K562 (cell line): Measurements from ENCODE around the gene ZBTB22. TPM values are rescaled to one million over a fixed set of nuclear protein-coding genes. Genes with fewer than 3 reads are reported as not detected.

Source experiments
- BMI1 ChIP-seq: fragments of 150-350 bp; IDR thresholded peaks from 2 replicates; pipeline ENCODE4 v1.6.1; 2014; ENCODE audit warnings: low read length
- BRCA1 ChIP-seq, 2 experiments: fragments of 450-650 bp in 1 of 2; sonication (generic) in 1 of 2; formaldehyde crosslinking in 1 of 2; IDR thresholded peaks; 2 replicates each; pipeline versions ENCODE4 v1.5.0 to v1.6.1; 2017 to 2020; ENCODE audit warnings: mild to moderate bottlenecking in 1 of 2, missing genetic modification reagents in 1 of 2
- CHAMP1 ChIP-seq: fragments of 450-650 bp; IDR thresholded peaks from 2 replicates; pipeline ENCODE4 v1.6.1; 2016; ENCODE audit warnings: mild to moderate bottlenecking
- GTF2B ChIP-seq: IDR thresholded peaks from 2 replicates; pipeline ENCODE4 v1.6.1; 2011; ENCODE audit not compliant: insufficient read length; ENCODE audit errors: extremely low read depth
- LEF1 ChIP-seq: fragments of 450-650 bp; IDR thresholded peaks from 2 replicates; pipeline ENCODE4 v1.6.1; 2016; ENCODE audit warnings: mild to moderate bottlenecking
- MED1 ChIP-seq: sonication (generic); formaldehyde crosslinking; IDR thresholded peaks from 2 replicates; pipeline ENCODE4 v1.8.1; 2023; ENCODE audit warnings: missing genetic modification reagents, borderline replicate concordance
- NCOA2 ChIP-seq, 2 experiments: fragments of 450-650 bp; IDR thresholded peaks; 2 replicates each; pipeline ENCODE4 v1.6.1; 2018; ENCODE audit warnings: mild to moderate bottlenecking in 2 of 2, moderate library complexity in 1 of 2; ENCODE audit not compliant: partially characterized antibody in 2 of 2
- NR4A1 ChIP-seq, 2 experiments: fragments of 250-450 bp in 1 of 2; fragments of 450-650 bp in 1 of 2; sonication (Bioruptor Pico) in 1 of 2; IDR thresholded peaks; 2 replicates each; pipeline versions ENCODE4 v1.4.0 to v1.6.1; 2016 to 2020; ENCODE audit warnings: mild to moderate bottlenecking in 2 of 2, missing compliant biosample characterization in 1 of 2, missing genetic modification characterization in 1 of 2, moderate library complexity in 1 of 2
- PTBP1 ChIP-seq: fragments of 200-400 bp; formaldehyde crosslinking; IDR thresholded peaks from 2 replicates; pipeline ENCODE4 v1.6.1; 2017; ENCODE audit warnings: low read depth, low read length
- SAP30 ChIP-seq: fragments of 200-600 bp; sonication (generic); IDR thresholded peaks from 2 replicates; pipeline ENCODE4 v1.6.1; 2012; ENCODE audit warnings: borderline replicate concordance, low read depth, mild to moderate bottlenecking, moderate library complexity, low read length, control low read depth, inconsistent platforms; ENCODE audit not compliant: insufficient read depth, poor library complexity, severe bottlenecking
- TFAM ChIP-seq: fragments of 250-450 bp; sonication (Bioruptor Pico); conservative IDR thresholded peaks from 2 replicates; pipeline ENCODE4 v1.5.0; 2021; ENCODE audit warnings: mild to moderate bottlenecking, moderate library complexity
- USF1 ChIP-seq: sonication (generic); formaldehyde crosslinking; IDR thresholded peaks from 2 replicates; pipeline ENCODE4 v1.9.0; 2022; ENCODE audit warnings: mild to moderate bottlenecking, missing genetic modification reagents
- ZFP36 ChIP-seq: fragments of 150-350 bp; IDR thresholded peaks from 2 replicates; pipeline ENCODE4 v1.6.1; 2018; ENCODE audit warnings: low read length, low read depth; ENCODE audit not compliant: partially characterized antibody
- ZNF561 ChIP-seq: fragments of 450-650 bp; formaldehyde crosslinking; conservative IDR thresholded peaks from 2 replicates; pipeline ENCODE4 v1.4.0; 2020; ENCODE audit warnings: mild to moderate bottlenecking, moderate library complexity
- ZNF717 ChIP-seq: fragments of 250-450 bp; sonication (Bioruptor Pico); IDR thresholded peaks from 2 replicates; pipeline ENCODE4 v1.5.0; 2021
- polyA plus RNA-seq, 8 experiments: library from polyadenylated mRNA; depleted of rRNA in 4 of 8; stranded (reverse) in 5 of 8; unstranded in 3 of 8; fragments of >200 nt; fragmentation: Nextera tagmentation in 2 of 8; fragmentation: Illumina TruSeq in 1 of 8; extraction: Ambion mirVana in 2 of 8; extraction: Trizol in 1 of 8; gene quantifications; 2 replicates each; pipeline versions ENCODE4 v1.2.1 to v1.2.3, GENCODE V29; 2011 to 2014; ENCODE audit warnings: inconsistent platforms in 1 of 8, missing spikeins in 1 of 8
- total RNA-seq, 7 experiments: library from RNA; depleted of rRNA in 6 of 7; stranded (reverse); fragments of >200 nt in 6 of 7; fragmentation: Illumina TruSeq in 2 of 7; extraction: Trizol in 2 of 7; gene quantifications; 2 replicates each; pipeline versions ENCODE4 v1.2.1 to v1.2.3, GENCODE V29; 2011 to 2021; ENCODE audit warnings: low replicate concordance in 1 of 7
- TF ChIP-seq, protein P1 (sequence below), 2 experiments: fragments of 450-650 bp in 1 of 2; sonication (generic) in 1 of 2; formaldehyde crosslinking; conservative IDR thresholded peaks; 2 replicates each; pipeline versions ENCODE4 v1.4.0 to v1.8.1; 2020 to 2022; ENCODE audit warnings: mild to moderate bottlenecking in 1 of 2, missing genetic modification reagents in 1 of 2
- TF ChIP-seq, protein P2 (sequence below): fragments of 450-650 bp; formaldehyde crosslinking; IDR thresholded peaks from 2 replicates; pipeline ENCODE4 v1.4.0; 2020; ENCODE audit warnings: mild to moderate bottlenecking
- TF ChIP-seq, protein P3 (sequence below): sonication (generic); formaldehyde crosslinking; IDR thresholded peaks from 2 replicates; pipeline ENCODE4 v1.8.0; 2022; ENCODE audit warnings: mild to moderate bottlenecking, missing genetic modification reagents

The ZBTB22 gene
- total and polyA plus RNA-seq, 9 of the 15 experiments (the other 6 are each of a cell fraction or from before 2014, with no cell fraction given), result 0.21 to 11.9 (median 7.1) TPM

DNA sequence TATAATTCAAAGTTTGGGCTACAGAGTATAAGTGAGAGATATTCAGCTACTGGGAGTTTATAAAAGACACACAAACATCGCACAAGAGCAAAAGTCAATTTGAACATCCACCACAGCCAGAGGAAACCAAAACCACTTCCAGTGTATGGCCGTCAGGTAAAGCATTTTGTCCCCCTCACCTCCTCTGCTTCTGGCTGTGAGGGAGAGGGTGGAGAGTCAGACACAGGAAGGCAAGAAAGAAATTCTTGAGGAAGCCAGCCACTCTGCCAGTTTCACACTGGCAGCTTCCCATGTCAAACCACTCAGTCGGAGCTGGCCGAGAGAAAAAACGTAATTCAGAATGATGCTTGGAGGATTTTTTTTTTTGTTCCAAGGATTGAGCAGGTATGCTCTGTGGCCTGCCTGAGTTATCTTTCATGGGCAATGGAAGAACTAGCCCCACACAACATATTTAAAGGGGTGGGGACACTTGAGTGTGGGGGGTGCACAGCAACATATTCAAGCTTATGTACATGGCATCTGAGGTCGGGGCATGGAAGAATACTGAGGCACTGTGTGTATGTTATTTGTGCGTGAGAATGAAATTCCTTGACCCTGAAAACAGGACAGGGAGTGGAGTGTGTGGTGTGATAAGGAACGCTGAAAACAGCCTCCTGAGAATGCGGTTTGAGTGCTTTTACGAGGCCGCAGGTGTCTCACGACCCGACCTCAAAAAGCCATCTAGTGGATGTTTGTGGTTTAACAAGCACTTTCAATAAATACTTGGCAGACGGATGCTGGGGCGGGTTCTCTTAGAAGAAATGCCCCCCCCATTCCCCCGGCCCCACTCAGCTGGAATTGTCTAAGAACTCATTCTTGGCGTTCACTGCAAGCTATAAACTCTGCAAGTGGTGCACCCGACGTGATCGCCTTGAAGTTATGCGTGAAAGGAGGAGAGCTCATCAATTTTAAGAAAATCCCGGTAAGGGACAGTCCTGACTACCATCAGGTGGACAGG is 27.5 kb upstream of the ZBTB22 start (continued):
- TF ChIP-seq NCOA2 (IDR thresholded peaks at IDR 0.05; ENCODE audit: partially characterized antibody in 2 of 2) (no peak), SAP30 (no peak), GTF2B (no peak), CHAMP1 (no peak), USF1 (CRISPR knock-in tag) (0 out of 2 replicates have a peak, but pooled peaks have one; percentile 37), PTBP1 (no peak), BRCA1 (IDR thresholded peaks at IDR 0.05) (no peak), BRCA1 (CRISPR knock-in tag; IDR thresholded peaks at IDR 0.05) (no peak), MED1 (CRISPR knock-in tag) (no peak), ZNF561 (CRISPR knock-in tag) (no peak), ZNF717 (CRISPR knock-in tag) (no peak), NR4A1 (CRISPR knock-in tag; IDR thresholded peaks at IDR 0.05) (no peak), NR4A1 (tag; IDR thresholded peaks at IDR 0.05) (no peak), ZFP36 (no peak), BMI1 (no peak), LEF1 (peak; percentile 79), TFAM (CRISPR knock-in tag) (no peak)
- TF ChIP-seq, protein P1, sequence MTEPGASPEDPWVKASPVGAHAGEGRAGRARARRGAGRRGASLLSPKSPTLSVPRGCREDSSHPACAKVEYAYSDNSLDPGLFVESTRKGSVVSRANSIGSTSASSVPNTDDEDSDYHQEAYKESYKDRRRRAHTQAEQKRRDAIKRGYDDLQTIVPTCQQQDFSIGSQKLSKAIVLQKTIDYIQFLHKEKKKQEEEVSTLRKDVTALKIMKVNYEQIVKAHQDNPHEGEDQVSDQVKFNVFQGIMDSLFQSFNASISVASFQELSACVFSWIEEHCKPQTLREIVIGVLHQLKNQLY (CRISPR knock-in tag; conservative IDR thresholded peaks at IDR 0.05), result 0 out of 4 replicates have a peak, but pooled peaks of 1 of the 2 experiments have one; percentile 84
- TF ChIP-seq, protein P2, sequence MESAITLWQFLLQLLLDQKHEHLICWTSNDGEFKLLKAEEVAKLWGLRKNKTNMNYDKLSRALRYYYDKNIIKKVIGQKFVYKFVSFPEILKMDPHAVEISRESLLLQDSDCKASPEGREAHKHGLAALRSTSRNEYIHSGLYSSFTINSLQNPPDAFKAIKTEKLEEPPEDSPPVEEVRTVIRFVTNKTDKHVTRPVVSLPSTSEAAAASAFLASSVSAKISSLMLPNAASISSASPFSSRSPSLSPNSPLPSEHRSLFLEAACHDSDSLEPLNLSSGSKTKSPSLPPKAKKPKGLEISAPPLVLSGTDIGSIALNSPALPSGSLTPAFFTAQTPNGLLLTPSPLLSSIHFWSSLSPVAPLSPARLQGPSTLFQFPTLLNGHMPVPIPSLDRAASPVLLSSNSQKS, result no peak
- TF ChIP-seq, protein P3, sequence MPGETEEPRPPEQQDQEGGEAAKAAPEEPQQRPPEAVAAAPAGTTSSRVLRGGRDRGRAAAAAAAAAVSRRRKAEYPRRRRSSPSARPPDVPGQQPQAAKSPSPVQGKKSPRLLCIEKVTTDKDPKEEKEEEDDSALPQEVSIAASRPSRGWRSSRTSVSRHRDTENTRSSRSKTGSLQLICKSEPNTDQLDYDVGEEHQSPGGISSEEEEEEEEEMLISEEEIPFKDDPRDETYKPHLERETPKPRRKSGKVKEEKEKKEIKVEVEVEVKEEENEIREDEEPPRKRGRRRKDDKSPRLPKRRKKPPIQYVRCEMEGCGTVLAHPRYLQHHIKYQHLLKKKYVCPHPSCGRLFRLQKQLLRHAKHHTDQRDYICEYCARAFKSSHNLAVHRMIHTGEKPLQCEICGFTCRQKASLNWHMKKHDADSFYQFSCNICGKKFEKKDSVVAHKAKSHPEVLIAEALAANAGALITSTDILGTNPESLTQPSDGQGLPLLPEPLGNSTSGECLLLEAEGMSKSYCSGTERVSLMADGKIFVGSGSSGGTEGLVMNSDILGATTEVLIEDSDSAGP, result peak; percentile 59; the same call in 1 of the 2 replicates
